Measurements from ENCODE around the gene ROM1.

Gene ROM1

GRCh38 chr11:62599901-62600300, 13.2 kb upstream of the ROM1 start:
- peak overlapping the region; percentile 85 for H3K4me3 ChIP-seq (ENCODE audit: low read length)
- no peak for DNase-seq (ENCODE audit: low read depth)
- no peak for TF ChIP-seq CTCF (conservative IDR thresholded peaks at IDR 0.05; ENCODE audit: low read length)

DNA sequence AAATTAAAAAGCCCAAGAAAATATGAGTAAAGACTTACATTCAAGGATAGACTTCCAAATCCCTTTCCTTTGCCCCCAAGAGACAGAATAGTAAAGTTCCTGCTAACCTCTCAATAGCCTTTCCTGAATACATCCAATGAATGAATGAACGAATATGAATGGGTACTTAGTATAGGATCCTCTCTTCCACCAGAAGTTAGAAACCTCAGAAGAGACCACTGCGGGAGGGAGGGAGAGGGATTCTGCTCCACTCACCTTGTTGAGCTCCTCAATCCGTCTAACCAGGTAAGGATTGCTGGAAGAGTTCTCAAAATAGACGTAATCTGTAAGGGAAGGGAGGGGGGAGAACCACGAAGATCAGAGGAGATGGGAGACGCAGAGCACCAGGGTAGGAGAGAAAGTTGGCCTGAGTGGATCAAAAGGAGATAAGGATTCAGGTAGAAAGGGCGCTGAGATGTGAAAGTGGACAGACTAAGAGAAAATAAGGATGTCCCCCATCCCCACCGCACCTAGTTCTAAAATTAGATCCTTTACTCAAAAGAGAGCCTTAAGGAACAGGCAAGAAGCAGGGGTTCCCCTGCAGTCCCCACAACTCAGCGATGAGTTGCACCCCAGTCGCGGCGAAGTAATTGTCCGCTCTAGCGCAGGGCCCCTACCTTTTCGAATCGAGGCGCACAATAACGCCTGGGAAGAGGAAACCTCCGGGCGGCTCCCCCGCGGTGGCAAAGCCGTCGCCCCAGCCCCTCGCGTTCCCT, 12.5 kb upstream of the ROM1 start:
- TF ChIP-seq CTCF (conservative IDR thresholded peaks at IDR 0.05; ENCODE audit: low read length) = no peak
- DNase-seq (ENCODE audit: low read depth) = no peak
- H3K4me3 ChIP-seq (ENCODE audit: low read length) = peak overlapping the region; percentile 85

DNA sequence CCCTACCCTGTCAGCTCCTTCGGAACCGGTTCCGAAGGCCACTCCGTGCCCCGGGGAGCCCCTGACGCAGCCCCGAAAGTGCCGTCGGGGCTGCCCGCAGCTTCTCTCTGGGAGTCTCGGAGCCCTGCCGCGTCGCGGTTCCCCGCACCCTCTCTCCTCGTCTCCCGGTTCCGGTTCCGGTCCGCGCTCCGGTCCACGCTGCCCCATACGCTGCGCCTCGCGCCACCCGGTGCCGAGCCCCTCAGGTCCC, 12.0 kb upstream of the ROM1 start:
- no peak for TF ChIP-seq CTCF (conservative IDR thresholded peaks at IDR 0.05; ENCODE audit: low read length)
- peak; percentile 29 for DNase-seq (ENCODE audit: low read depth)
- H3K4me3 ChIP-seq (ENCODE audit: low read length) = peak overlapping the region; percentile 85

- peak within 1 kb of the TSS; percentile 85 for H3K4me3 ChIP-seq (ENCODE audit: low read length)
- no peak for TF ChIP-seq CTCF (conservative IDR thresholded peaks at IDR 0.05; ENCODE audit: low read length)
- DNase-seq (ENCODE audit: low read depth) = peak; percentile 96
Measured at GRCh38 chr11:62601372-62602140, 11.5 kb upstream of the ROM1 start, which contains the start of gene MTA2. Gene MTA2 (minus strand): TSS chr11:62601865. CDS start chr11:62601450, 415 bp downstream.

- TF ChIP-seq CTCF (conservative IDR thresholded peaks at IDR 0.05; ENCODE audit: low read length) = no peak
- peak; percentile 41 for DNase-seq (ENCODE audit: low read depth)
- H3K4me3 ChIP-seq (ENCODE audit: low read length) = peak overlapping the region; percentile 55
Measured at GRCh38 chr11:62602141-62603071, 10.7 kb upstream of the ROM1 start.

GRCh38 chr11:62603072-62603408, 10.0 kb upstream of the ROM1 start:
- no peak for TF ChIP-seq CTCF (conservative IDR thresholded peaks at IDR 0.05; ENCODE audit: low read length)
- DNase-seq (ENCODE audit: low read depth) = no peak
- peak overlapping the region; percentile 55 for H3K4me3 ChIP-seq (ENCODE audit: low read length)
